HEK293 (cell line): ENCODE measurements around the gene LGR5.

Experiments
- GLI4 ChIP-seq: fragments of 450-650 bp; formaldehyde crosslinking; IDR thresholded peaks from 2 replicates; pipeline ENCODE4 v1.5.1; 2016; ENCODE audit warnings: missing biosample characterization, missing genetic modification characterization
- ZNF175 ChIP-seq: fragments of 450-650 bp; formaldehyde crosslinking; IDR thresholded peaks from 2 replicates; pipeline ENCODE4 v1.5.1; 2016; ENCODE audit warnings: missing biosample characterization, missing genetic modification characterization
- ZNF701 ChIP-seq: fragments of 450-650 bp; formaldehyde crosslinking; IDR thresholded peaks from 2 replicates; pipeline ENCODE4 v1.5.1; 2016; ENCODE audit warnings: missing biosample characterization, missing genetic modification characterization
- ZNF776 ChIP-seq: fragments of 450-650 bp; formaldehyde crosslinking; IDR thresholded peaks from 2 replicates; pipeline ENCODE4 v1.5.0; 2017; ENCODE audit warnings: missing biosample characterization, missing genetic modification characterization, borderline replicate concordance
- ZSCAN30 ChIP-seq: fragments of 450-650 bp; IDR thresholded peaks from 2 replicates; pipeline ENCODE4 v1.5.1; 2018; ENCODE audit warnings: missing biosample characterization, mild to moderate bottlenecking, missing genetic modification characterization, moderate library complexity
- TF ChIP-seq, protein P1 (sequence below): fragments of 450-650 bp; formaldehyde crosslinking; IDR thresholded peaks from 2 replicates; pipeline ENCODE4 v1.5.1; 2016; ENCODE audit warnings: missing biosample characterization, missing genetic modification characterization
- TF ChIP-seq, protein P2 (sequence below): IDR thresholded peaks from 2 replicates; pipeline ENCODE4 v1.6.1; 2011; ENCODE audit warnings: mild to moderate bottlenecking, low read depth, low read length, borderline replicate concordance

DNA sequence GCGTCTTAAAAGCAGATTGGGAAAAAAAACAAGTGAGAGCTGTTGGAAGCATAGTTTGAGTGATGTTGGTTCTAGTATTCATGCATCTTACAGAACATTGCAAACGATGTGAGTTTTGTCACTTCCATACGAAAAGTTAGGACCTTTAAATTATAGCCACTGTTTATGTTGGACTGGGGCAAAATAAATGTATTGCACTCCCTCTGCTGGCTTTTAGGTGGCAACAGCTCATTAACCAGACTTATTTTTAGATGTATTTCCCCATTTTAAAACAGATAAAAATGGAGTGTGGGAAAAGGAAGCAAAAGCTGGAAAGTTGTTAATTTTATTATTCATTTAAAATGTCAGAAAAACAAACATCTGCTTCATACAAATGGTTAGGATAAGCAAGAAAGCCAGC lies 111.9 kb downstream of the LGR5 start:
- TF ChIP-seq, protein P1, sequence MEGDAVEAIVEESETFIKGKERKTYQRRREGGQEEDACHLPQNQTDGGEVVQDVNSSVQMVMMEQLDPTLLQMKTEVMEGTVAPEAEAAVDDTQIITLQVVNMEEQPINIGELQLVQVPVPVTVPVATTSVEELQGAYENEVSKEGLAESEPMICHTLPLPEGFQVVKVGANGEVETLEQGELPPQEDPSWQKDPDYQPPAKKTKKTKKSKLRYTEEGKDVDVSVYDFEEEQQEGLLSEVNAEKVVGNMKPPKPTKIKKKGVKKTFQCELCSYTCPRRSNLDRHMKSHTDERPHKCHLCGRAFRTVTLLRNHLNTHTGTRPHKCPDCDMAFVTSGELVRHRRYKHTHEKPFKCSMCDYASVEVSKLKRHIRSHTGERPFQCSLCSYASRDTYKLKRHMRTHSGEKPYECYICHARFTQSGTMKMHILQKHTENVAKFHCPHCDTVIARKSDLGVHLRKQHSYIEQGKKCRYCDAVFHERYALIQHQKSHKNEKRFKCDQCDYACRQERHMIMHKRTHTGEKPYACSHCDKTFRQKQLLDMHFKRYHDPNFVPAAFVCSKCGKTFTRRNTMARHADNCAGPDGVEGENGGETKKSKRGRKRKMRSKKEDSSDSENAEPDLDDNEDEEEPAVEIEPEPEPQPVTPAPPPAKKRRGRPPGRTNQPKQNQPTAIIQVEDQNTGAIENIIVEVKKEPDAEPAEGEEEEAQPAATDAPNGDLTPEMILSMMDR (tag by site-specific recombination): peak; percentile 36; the same call in 1 of the 2 replicates
- no peak for TF ChIP-seq ZNF175 (tag by site-specific recombination)
- no peak for TF ChIP-seq ZSCAN30 (tag by site-specific recombination)
- TF ChIP-seq GLI4 (tag by site-specific recombination): no peak
- TF ChIP-seq, protein P2, sequence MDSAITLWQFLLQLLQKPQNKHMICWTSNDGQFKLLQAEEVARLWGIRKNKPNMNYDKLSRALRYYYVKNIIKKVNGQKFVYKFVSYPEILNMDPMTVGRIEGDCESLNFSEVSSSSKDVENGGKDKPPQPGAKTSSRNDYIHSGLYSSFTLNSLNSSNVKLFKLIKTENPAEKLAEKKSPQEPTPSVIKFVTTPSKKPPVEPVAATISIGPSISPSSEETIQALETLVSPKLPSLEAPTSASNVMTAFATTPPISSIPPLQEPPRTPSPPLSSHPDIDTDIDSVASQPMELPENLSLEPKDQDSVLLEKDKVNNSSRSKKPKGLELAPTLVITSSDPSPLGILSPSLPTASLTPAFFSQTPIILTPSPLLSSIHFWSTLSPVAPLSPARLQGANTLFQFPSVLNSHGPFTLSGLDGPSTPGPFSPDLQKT: no peak
- TF ChIP-seq ZNF701 (tag by site-specific recombination): no peak
- no peak for TF ChIP-seq ZNF776
